SHP77 (cell line): ENCODE data around the gene MAMDC2.
A peak's percentile ranks its signal among the peaks of the same experiment; 100 is the strongest.

Experiments
- DNase-seq, 2 experiments: peaks; one replicate each; lab custom pipeline; 2025; lab: John Stamatoyannopoulos, UW

Gene MAMDC2, protein sequence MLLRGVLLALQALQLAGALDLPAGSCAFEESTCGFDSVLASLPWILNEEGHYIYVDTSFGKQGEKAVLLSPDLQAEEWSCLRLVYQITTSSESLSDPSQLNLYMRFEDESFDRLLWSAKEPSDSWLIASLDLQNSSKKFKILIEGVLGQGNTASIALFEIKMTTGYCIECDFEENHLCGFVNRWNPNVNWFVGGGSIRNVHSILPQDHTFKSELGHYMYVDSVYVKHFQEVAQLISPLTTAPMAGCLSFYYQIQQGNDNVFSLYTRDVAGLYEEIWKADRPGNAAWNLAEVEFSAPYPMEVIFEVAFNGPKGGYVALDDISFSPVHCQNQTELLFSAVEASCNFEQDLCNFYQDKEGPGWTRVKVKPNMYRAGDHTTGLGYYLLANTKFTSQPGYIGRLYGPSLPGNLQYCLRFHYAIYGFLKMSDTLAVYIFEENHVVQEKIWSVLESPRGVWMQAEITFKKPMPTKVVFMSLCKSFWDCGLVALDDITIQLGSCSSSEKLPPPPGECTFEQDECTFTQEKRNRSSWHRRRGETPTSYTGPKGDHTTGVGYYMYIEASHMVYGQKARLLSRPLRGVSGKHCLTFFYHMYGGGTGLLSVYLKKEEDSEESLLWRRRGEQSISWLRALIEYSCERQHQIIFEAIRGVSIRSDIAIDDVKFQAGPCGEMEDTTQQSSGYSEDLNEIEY

GRCh38 chr9:70043689-70044489 lies at the start of gene MAMDC2:
TSS of gene MAMDC2 (plus strand) at chr9:70043848. CDS start at chr9:70044198, 350 bp downstream.
- DNase-seq, result no peak

GRCh38 chr9:69995846-69996245 lies 47.8 kb upstream of the MAMDC2 start:
- no peak for DNase-seq

- no peak for DNase-seq
Measured at GRCh38 chr9:69996967-69997366, 46.7 kb upstream of the MAMDC2 start.

DNA sequence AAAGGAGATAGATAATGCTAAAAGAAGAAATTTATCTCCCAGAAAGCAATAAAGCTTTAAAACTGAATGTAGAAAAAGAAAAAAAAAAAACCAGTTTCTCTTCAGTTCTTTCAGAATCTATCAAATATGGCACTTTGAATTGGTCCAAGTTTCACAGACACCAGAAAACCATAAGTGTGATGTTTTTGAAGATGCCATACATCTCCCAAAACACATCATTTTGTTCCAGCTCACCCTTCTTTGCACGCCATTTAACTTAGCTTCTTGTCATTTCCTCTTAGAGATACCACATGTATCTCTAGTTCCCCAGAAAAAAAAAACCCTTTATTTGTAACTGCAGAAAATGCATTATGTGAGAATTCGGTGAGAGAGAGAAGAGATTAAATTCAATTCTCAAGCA lies 46.1 kb upstream of the MAMDC2 start:
- DNase-seq, result no peak

DNA sequence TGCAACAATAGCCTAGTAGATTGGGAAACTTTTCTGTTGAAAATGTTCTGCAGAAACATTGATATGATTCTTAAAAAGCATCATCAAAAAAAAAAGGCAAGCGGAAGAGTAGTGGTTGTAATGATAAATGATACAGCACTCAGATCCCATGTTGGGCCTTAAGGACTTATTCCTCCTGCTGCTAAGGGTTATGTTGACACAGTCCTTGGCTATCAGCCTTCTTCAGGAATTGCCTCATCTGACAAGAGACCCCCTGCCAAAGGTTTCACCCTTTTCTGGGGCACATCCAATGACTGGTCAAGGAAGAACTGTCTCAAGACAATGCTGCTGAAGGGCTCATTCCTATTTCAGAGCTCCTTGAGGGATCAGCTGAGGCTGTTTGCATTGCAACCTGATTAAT lies 44.3 kb upstream of the MAMDC2 start:
- DNase-seq, result no peak

- no peak for DNase-seq
Measured at GRCh38 chr9:70000469-70000868, 43.2 kb upstream of the MAMDC2 start.

- DNase-seq, result no peak
Measured at GRCh38 chr9:70003901-70004714, 39.5 kb upstream of the MAMDC2 start.

DNA sequence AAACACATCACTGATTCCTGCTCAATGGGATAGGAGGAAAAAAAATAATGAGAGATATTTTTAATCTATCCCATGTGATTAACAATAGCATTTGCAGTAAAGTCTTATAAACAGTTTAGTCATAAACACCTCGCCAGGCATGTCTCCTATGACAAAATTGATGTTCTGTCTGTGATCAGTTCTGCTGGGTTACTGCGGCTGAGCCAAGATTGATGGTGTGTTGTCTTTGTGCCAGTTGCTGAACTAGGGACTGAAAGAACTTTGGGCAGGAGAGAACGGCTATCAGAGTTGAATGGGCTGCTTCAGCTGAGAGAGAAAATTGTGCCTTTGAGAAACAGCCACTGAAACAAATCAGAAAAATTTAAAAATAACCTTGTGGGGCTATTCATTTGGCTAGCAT lies 37.3 kb upstream of the MAMDC2 start:
- DNase-seq, result no peak

DNA sequence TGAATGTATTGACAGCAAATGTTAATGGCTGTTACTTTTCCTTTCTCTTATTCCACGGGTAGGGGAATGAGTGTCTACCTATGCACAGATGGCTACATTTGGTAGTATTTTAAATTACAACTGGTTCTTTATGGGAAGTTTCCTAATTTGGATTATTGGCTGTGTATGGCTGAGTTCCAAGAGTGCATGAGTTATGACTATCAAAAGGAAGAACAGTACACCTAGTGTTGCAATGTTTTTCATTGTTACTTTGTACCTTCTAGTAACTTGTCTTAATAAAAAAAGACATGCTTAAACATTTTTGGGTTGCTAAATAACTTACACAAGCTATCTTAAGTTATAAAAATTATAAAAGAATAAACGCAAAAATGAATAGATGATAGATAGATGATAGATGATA lies 35.8 kb upstream of the MAMDC2 start:
- no peak for DNase-seq

- DNase-seq, result no peak
Measured at GRCh38 chr9:70010015-70010414, 33.6 kb upstream of the MAMDC2 start.

DNA sequence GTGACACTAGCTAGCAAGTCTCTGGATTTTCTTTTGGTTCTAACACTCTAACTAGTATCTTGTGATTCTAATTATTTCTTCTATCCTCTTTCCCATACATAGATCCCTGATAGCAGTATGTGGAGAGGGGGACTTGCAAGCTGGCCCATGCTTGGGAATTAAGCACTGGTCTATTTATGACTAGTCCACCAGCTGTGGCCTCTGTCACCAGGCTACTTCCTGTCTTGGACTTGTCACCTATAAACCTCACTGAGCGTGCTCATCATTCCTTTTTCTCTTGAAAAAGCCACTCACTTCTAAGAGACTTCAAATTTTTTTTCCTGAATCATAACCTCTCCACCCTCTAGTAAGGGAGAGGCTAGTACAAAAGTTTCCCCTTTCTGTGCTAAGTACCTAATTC lies 32.3 kb upstream of the MAMDC2 start:
- peak in 1 of 2 experiments; percentile 5 for DNase-seq

- no peak for DNase-seq
Measured at GRCh38 chr9:70012569-70012968, 31.1 kb upstream of the MAMDC2 start.

DNA sequence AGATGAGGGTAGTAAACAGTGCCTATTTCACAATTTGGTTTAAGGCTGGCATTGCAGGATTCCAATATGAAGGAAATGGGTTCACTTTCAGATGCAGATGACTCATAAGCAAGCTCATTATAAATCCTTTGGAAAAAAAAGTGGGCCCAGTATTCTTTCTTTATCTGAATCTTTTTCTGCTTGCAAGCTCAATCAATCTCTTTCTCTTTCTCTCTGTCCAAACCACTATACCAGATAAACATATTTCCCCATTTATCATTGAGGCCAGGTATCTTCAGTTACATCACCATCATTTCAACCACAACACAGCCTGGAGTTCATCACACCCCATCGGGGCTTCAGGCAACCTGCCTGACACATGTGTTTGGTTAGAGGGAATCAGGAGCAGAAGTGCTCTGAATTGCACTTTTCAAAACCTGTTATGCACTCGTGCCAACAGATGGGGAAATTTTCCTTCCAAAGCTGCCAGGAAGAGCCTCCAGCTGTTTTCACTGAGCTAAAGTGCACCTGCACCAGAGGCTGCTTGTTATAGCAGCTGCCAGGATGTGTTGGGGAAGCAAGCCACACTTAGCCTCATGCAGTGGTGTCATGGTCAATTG lies 30.0 kb upstream of the MAMDC2 start:
- DNase-seq, result peak; percentile 49 to 71

GRCh38 chr9:70015099-70015498 lies 28.5 kb upstream of the MAMDC2 start:
- no peak for DNase-seq

DNA sequence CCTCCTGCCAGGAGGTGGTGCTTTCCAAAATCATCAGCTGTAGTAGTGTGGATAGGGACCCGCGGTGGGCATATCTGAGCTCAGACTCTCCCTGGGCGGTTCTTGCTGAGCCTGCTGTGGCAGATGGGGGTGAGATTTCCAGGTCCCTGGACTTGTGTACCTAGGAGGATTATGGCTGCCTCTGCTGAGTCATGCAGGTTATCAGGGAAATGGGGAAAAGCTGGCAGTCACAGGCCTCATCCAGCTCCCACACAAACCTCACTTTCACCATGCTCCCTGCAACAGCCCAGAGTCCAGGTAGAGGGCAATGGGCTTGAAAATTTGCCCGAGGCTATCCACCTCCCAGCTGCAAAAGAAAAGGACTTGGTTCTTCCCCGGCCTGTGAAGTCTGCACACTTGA lies 23.4 kb upstream of the MAMDC2 start:
- DNase-seq, result no peak

- no peak for DNase-seq
Measured at GRCh38 chr9:70020991-70021571, 22.6 kb upstream of the MAMDC2 start.

- DNase-seq, result no peak
Measured at GRCh38 chr9:70028287-70028686, 15.4 kb upstream of the MAMDC2 start.

GRCh38 chr9:70030156-70030555 lies 13.5 kb upstream of the MAMDC2 start:
- no peak for DNase-seq

GRCh38 chr9:70031141-70031545 lies 12.5 kb upstream of the MAMDC2 start:
- DNase-seq, result no peak

GRCh38 chr9:70034271-70034711 lies 9.4 kb upstream of the MAMDC2 start:
- DNase-seq, result no peak

GRCh38 chr9:70035691-70036090 lies 8.0 kb upstream of the MAMDC2 start:
- no peak for DNase-seq
